ENCODE results near the gene MTHFD1. TPM values are rescaled to one million over a fixed set of nuclear protein-coding genes. Genes with fewer than 3 reads are reported as not detected.

MTHFD1 gene
- total RNA-seq, 1 donor from 2014 or later = 43.7 TPM

DNA sequence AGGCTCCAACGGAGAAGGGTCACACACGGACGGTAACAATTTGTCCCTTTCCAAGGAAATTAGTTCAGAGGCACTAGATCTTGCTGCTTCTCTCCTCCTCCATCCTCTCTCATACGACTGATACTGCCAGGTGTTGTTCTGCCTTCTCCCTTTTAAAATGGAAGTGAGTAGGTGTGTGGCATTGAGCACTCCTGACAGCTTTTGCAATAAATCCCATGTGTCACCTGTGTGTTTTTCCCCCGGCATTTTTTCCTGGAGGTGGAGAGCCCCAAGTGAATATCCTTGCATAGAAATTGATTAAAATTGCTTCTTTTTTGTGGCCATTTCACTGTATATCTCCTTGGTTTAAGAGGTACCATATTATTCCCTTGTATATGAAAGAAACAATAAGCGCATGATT, 51.0 kb downstream of the MTHFD1 start:
- peaks cover 13% of the 10 kb centered on the region for H3K36me3 Mint-ChIP-seq (ENCODE audit: low read depth, unreplicated experiment)
- TF ChIP-seq, protein P1, sequence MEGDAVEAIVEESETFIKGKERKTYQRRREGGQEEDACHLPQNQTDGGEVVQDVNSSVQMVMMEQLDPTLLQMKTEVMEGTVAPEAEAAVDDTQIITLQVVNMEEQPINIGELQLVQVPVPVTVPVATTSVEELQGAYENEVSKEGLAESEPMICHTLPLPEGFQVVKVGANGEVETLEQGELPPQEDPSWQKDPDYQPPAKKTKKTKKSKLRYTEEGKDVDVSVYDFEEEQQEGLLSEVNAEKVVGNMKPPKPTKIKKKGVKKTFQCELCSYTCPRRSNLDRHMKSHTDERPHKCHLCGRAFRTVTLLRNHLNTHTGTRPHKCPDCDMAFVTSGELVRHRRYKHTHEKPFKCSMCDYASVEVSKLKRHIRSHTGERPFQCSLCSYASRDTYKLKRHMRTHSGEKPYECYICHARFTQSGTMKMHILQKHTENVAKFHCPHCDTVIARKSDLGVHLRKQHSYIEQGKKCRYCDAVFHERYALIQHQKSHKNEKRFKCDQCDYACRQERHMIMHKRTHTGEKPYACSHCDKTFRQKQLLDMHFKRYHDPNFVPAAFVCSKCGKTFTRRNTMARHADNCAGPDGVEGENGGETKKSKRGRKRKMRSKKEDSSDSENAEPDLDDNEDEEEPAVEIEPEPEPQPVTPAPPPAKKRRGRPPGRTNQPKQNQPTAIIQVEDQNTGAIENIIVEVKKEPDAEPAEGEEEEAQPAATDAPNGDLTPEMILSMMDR (IDR thresholded peaks at IDR 0.05; ENCODE audit: unreplicated experiment) = no peak
- no peaks in the 10 kb centered on the region for H3K9me3 Mint-ChIP-seq (ENCODE audit: unreplicated experiment)
- peaks cover 3% of the 10 kb centered on the region for H3K27me3 Mint-ChIP-seq (ENCODE audit: unreplicated experiment)
- H3K4me3 Mint-ChIP-seq (ENCODE audit: unreplicated experiment) = no peak overlapping the region
- H3K27ac Mint-ChIP-seq (ENCODE audit: unreplicated experiment) = no peak overlapping the region
- DNase-seq (ENCODE audit: low spot score) = no peak
- H3K4me1 Mint-ChIP-seq (ENCODE audit: unreplicated experiment) = no peaks in the 10 kb centered on the region

DNA sequence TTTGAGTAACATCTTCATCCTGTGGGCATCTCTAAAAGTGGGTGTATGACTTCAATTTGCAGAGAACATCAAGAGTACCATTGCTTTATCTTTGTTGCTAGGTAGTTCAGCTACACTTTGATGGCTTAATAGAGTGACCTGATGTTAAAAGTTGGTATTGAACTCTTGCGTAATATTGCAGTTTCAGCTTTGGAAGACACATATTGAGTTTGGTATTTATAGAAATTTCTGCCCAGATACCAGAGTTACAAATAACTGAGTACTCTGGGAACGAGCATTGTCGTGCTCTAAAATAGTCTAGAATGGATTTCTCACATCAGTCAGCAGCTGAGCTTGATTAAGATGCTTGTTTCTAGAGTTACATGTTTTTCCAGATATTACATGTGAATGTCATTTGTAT, 52.3 kb downstream of the MTHFD1 start:
- DNase-seq (ENCODE audit: low spot score) = no peak
- peaks cover 3% of the 10 kb centered on the region for H3K27me3 Mint-ChIP-seq (ENCODE audit: unreplicated experiment)
- H3K36me3 Mint-ChIP-seq (ENCODE audit: low read depth, unreplicated experiment) = peaks cover 10% of the 10 kb centered on the region
- H3K4me1 Mint-ChIP-seq (ENCODE audit: unreplicated experiment) = peaks cover under 1% of the 10 kb centered on the region
- H3K4me3 Mint-ChIP-seq (ENCODE audit: unreplicated experiment) = no peak overlapping the region
- TF ChIP-seq, protein P1 (IDR thresholded peaks at IDR 0.05; ENCODE audit: unreplicated experiment) = no peak
- no peak overlapping the region for H3K27ac Mint-ChIP-seq (ENCODE audit: unreplicated experiment)
- H3K9me3 Mint-ChIP-seq (ENCODE audit: unreplicated experiment) = no peaks in the 10 kb centered on the region

DNA sequence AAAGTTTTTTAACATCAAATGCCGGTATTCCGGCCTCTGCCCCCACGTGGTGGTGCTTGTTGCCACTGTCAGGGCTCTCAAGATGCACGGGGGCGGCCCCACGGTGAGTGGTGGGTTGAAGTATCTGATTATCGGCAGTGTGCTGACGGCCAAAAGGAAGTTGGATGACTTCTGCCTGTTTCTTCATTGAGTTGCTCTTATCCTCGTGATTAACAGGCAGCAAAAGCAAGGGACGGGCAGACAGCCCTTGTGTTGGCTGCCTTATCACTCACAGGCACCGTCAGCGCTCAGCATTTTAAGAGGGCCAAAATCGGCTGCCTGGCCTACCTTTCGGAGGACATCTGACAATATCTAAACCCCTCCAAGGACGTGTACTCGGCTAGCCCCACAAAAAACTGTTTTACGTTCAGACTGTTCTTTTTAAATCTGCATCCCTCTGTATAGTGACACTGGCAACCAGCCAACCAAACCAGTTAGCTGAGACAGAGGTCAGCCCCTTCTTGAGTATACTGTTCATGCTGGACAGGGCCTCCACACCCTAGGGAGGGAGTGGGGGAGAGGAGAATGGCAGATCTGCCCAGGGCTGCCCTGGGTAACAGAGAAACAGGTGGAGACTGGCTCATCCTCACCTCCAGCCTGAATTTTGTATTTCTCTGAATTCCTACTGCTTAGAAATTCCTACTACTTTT, 54.3 kb downstream of the MTHFD1 start:
- H3K4me3 Mint-ChIP-seq (ENCODE audit: unreplicated experiment) = no peak overlapping the region
- H3K4me1 Mint-ChIP-seq (ENCODE audit: unreplicated experiment) = peaks cover 3% of the 10 kb centered on the region
- peaks cover 10% of the 10 kb centered on the region for H3K36me3 Mint-ChIP-seq (ENCODE audit: low read depth, unreplicated experiment)
- H3K27me3 Mint-ChIP-seq (ENCODE audit: unreplicated experiment) = peaks cover 3% of the 10 kb centered on the region
- H3K27ac Mint-ChIP-seq (ENCODE audit: unreplicated experiment) = no peak overlapping the region
- no peaks in the 10 kb centered on the region for H3K9me3 Mint-ChIP-seq (ENCODE audit: unreplicated experiment)
- TF ChIP-seq, protein P1 (IDR thresholded peaks at IDR 0.05; ENCODE audit: unreplicated experiment) = no peak
- no peak for DNase-seq (ENCODE audit: low spot score)

DNA sequence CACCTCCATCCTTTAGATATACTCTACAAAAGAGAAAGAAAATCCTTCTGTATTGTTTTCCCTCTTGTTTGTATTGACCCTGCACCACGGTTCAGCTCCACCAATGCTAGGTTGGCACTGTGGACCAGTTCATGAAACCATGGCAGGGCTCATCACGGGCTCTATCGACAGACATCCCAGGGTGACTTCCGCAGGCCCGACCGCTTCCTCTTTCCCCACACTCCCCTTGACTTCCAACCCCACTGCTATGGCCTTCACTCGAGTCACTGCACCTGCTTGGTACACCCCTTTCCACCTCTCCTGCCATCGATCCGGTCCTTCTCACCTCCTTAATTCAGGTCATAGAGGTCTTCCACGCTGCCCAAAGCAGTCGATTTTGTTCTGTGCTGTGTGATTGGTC, 56.0 kb downstream of the MTHFD1 start:
- Mint-ChIP-seq H3K36me3 (ENCODE audit: low read depth, unreplicated experiment) (peaks cover 13% of the 10 kb centered on the region), H3K27ac (ENCODE audit: unreplicated experiment) (no peak overlapping the region), H3K27me3 (ENCODE audit: unreplicated experiment) (peaks cover 3% of the 10 kb centered on the region), H3K4me1 (ENCODE audit: unreplicated experiment) (peaks cover 3% of the 10 kb centered on the region), H3K4me3 (ENCODE audit: unreplicated experiment) (no peak overlapping the region), H3K9me3 (ENCODE audit: unreplicated experiment) (no peaks in the 10 kb centered on the region)
- TF ChIP-seq, protein P1 (IDR thresholded peaks at IDR 0.05; ENCODE audit: unreplicated experiment) = no peak
- DNase-seq (ENCODE audit: low spot score) = no peak

DNA sequence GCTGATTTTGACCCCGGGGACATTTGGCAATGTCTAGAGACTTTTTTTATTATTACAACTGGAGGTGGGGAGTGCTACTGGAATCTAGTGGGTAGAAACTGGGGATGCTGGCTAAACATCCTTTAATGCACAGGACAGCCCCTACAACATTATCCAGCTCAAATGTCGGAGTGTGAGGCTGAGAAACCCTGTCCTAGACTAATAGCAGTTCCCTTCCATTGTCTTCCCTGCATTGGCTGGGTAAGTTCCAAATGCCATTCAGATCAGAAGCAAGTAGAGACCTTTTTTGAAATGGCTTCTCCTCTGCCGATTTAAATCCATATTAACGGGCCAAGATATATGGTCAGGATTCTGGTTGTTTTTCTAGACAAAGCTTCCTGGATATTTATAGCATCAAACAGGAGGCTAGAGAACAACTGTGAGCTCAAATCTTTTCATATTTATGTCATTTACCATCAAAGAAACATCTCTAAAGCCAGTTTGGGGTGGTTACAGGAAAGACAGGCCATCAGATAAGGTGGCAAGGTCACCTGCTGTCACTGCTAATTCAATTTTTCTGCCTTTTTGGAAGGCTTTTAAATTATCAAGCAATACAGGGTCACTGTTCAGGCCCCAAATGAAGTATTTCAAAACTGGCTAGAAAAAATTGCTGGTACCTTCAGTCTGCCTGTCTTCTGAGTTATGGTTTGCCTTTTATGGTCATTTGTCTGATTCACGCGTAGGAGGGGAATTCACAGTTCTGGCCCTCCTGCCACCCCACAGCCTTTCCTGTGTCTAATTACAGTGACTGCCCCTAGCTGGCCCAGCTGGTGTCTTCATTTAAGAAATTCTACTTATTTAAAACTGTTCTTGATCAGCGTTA, 57.1 kb downstream of the MTHFD1 start:
- H3K4me1 Mint-ChIP-seq (ENCODE audit: unreplicated experiment) = peaks cover 3% of the 10 kb centered on the region
- H3K36me3 Mint-ChIP-seq (ENCODE audit: low read depth, unreplicated experiment) = peaks cover 12% of the 10 kb centered on the region
- H3K27me3 Mint-ChIP-seq (ENCODE audit: unreplicated experiment) = peaks cover 3% of the 10 kb centered on the region
- H3K4me3 Mint-ChIP-seq (ENCODE audit: unreplicated experiment) = no peak overlapping the region
- DNase-seq (ENCODE audit: low spot score) = no peak
- H3K9me3 Mint-ChIP-seq (ENCODE audit: unreplicated experiment) = no peaks in the 10 kb centered on the region
- H3K27ac Mint-ChIP-seq (ENCODE audit: unreplicated experiment) = no peak overlapping the region
- TF ChIP-seq, protein P1 (IDR thresholded peaks at IDR 0.05; ENCODE audit: unreplicated experiment) = no peak

All from endothelial cell (in vitro differentiated cells).